ENCODE results near the gene SSTR5. TPM values are rescaled to one million over a fixed set of nuclear protein-coding genes. Genes with fewer than 3 reads are reported as not detected.
"Not testable (repeated sequence)": the region's sequence is repeated elsewhere in the genome, so short reads cannot be mapped to it uniquely, and the experiment has no call there.

The SSTR5 gene
- total RNA-seq, 4 donors from 2014 or later = not detected

DNA sequence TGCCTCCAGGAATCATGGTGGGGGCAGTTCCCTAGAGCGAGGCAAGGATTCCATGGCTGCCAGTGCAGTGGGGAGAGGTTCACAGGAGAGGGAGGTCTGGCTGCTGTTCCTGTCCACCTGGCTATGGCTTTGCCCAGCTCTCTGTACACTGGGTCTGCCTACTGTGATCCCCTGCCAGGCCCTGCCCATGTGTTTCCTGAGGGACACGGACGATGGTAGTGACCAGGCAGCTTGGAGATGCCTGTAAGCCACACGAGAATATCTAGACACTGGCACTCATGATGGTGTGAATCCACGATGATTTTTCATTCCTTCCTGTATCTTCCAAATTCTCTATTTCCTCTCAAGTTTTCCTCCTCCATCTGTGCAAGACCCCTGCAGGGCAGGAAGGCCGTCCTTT lies 12.4 kb downstream of the SSTR5 start:
- 83 to 96% methylated on average over 4 to 5 of the region's 6 CpGs for WGBS, 2 donors
- Histone ChIP-seq H3K9me3 (peaks cover 0 to 34% (median 18%) of the 10 kb centered on the region in 3 donors), H3K27me3 (peaks cover 0 to 99% (median 12%) of the 10 kb centered on the region in 4 donors), H3K4me1 (peaks cover 18 to 38% (median 22%) of the 10 kb centered on the region in 3 donors), H3K36me3 (no peaks in the 10 kb centered on the region), H3K27ac (no peak overlapping the region), H3K4me3 (no peak overlapping the region)
- no peak for DNase-seq
- TF ChIP-seq POLR2A (IDR thresholded peaks at IDR 0.05) = no peak
- TF ChIP-seq, protein P1, sequence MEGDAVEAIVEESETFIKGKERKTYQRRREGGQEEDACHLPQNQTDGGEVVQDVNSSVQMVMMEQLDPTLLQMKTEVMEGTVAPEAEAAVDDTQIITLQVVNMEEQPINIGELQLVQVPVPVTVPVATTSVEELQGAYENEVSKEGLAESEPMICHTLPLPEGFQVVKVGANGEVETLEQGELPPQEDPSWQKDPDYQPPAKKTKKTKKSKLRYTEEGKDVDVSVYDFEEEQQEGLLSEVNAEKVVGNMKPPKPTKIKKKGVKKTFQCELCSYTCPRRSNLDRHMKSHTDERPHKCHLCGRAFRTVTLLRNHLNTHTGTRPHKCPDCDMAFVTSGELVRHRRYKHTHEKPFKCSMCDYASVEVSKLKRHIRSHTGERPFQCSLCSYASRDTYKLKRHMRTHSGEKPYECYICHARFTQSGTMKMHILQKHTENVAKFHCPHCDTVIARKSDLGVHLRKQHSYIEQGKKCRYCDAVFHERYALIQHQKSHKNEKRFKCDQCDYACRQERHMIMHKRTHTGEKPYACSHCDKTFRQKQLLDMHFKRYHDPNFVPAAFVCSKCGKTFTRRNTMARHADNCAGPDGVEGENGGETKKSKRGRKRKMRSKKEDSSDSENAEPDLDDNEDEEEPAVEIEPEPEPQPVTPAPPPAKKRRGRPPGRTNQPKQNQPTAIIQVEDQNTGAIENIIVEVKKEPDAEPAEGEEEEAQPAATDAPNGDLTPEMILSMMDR (IDR thresholded peaks at IDR 0.05) = no peak
- intact Hi-C loops (cut with DNase I) = no loop called here

DNA sequence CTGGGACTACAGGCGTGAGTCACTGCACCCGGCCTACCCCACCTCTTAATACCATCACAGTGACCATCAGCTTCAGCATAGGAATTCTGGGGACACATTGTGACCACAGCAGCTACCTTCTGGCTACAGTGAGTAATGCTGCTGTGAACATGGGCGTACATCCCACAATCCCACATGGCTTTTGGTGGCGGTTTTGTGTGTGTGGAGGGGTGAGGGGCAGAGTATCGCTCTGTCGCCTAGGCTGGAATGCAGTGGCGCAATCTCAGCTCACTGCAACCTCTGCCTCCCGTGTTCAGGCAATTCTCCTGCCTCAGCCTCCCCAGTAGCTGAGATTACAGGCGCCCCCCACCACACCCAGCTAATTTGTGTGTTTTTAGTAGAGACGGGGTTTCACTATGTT lies 13.9 kb downstream of the SSTR5 start:
- H3K4me3 ChIP-seq; H3K27ac ChIP-seq; intact Hi-C loops (cut with DNase I); DNase-seq; H3K36me3 ChIP-seq: not testable (repeated sequence)
- H3K27me3 ChIP-seq = peaks cover 0 to 99% (median 13%) of the 10 kb centered on the region in 4 donors
- peaks cover 19 to 45% (median 25%) of the 10 kb centered on the region in 3 donors for H3K4me1 ChIP-seq
- 83 to 97% methylated on average over 7 to 10 of the region's 10 CpGs for whole genome bisulfite sequencing, 2 donors
- H3K9me3 ChIP-seq = peaks cover 0 to 34% (median 18%) of the 10 kb centered on the region in 3 donors

DNA sequence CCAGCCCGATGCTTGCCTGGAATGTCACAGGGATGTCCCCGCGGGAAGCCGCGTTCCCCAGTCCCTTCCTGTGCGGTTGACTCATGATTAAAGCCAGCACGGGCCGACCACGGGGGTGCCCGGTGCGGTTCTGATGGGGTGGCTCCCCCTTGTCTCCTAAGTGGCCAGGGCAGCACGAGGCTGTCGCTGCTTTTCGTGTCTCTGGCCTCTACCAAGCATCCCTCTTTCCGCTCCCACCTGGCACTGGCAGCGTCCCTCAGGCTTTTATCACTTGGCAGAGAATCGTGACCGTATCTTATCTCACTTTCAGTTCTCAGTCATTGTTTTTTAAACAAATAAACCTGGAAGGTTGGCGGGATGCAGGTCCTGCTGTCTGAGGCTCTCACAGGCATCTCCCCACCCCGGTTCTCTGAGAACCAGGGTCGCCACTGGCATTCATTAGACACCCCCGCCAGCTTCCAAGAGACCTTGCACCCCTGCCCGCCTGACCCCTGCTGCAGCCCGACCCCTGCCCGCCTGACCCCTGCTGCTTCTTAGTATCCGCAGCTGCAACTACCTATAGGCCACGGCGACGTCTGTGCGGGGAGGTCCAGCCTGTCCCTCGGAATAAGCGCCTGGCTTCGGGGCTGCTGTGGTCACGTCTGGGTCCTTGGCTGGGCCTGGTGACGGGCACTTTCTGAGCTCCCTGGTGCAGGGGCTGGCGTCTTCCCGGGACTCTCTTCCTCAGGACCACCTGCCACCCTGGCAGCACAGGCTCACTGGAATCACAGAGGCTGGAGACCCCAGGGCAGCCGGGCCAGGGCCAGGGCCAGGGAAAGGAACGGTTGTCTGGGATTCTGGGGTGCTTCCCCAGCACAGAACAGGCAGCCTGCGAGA lies 16.0 kb downstream of the SSTR5 start:
- Histone ChIP-seq H3K27me3 (peaks cover 0 to 90% (median 13%) of the 10 kb centered on the region in 4 donors), H3K9me3 (peaks cover 0 to 28% (median 18%) of the 10 kb centered on the region in 3 donors), H3K36me3 (no peaks in the 10 kb centered on the region), H3K27ac (no peak overlapping the region), H3K4me3 (no peak overlapping the region), H3K4me1 (peaks cover 9 to 28% (median 12%) of the 10 kb centered on the region in 3 donors)
- 54 to 59% methylated on average over 13 to 25 of the region's 40 CpGs for WGBS, 2 donors
- DNase-seq = no peak
- TF ChIP-seq POLR2A (IDR thresholded peaks at IDR 0.05) = no peak
- TF ChIP-seq, protein P1 (IDR thresholded peaks at IDR 0.05) = no peak
- intact Hi-C loops (cut with DNase I) = no loop called here

DNA sequence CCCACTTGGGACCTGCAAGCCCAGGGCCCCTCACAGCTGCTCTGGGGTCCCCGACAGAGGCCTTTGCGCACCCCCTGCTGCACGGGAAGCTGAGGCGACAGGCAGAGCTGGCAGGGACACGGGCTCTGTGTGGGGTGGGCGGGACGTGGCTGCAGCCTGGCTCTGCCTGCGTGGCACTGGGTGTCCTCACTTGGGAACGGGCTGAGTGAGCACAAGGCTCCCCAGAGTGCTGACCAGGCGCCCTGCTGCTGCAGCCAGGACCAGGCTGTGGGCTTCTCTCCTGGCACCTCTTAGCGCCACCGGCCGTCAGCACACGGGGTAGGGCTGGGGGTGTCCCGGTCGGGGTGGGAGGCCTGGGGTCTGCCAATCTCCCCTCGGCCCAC lies 16.9 kb downstream of the SSTR5 start:
- Histone ChIP-seq H3K36me3 (no peaks in the 10 kb centered on the region), H3K9me3 (peaks cover 0 to 19% (median 13%) of the 10 kb centered on the region in 3 donors), H3K27me3 (peaks cover 0 to 90% (median 13%) of the 10 kb centered on the region in 4 donors), H3K4me3 (peak overlapping the region in 3 of 4 donors; percentile 7 to 52 (median 22)), H3K27ac (no peak overlapping the region), H3K4me1 (peaks cover 9 to 26% (median 12%) of the 10 kb centered on the region in 3 donors)
- no peak for TF ChIP-seq POLR2A (IDR thresholded peaks at IDR 0.05)
- TF ChIP-seq, protein P1 (IDR thresholded peaks at IDR 0.05) = no peak
- DNase-seq = no peak
- intact Hi-C loops (cut with DNase I) = no loop called here
- no CpG with 5 or more reads among the region's 17 CpGs for WGBS, 2 donors

DNA sequence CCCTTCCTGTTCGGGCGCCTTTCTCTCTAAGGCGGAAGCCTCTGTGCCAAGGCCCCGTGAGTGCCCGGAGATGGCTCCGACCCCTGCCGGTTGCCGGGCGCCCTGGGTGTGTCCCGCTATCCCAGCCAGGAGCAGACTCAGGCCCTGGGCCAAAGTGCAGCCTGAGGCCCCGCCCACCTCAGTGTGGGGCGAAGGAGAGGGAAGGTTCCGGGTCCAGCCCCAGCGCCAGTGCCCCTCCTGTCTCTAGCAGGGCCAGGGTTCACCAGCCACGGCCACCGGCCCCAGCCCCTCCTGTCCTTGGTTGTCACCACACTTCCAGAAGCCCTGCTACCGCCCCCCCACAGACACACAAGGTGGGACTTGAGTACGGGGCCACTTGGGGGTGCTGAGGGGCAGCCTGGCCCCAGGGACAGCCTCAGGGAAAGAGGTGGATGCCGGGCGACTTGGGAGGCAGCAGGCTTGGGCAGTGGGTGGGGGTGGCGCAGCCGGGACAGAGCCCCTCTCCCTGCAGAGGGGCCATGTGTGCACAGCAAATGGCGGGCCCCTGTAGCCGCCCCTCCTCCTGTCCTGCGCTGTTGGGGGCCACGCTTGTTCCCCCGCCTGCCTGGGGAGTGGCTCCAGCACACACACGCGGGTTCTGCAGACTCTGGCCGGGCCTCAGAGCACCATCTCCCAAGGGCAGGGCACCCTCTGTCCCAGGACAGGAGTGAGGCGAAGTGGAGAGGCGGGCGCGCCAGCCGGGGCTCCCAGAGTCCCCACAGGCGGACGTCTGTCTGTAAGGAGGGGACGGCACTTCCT lies 17.5 kb downstream of the SSTR5 start:
- H3K27me3 ChIP-seq = peaks cover 0 to 90% (median 13%) of the 10 kb centered on the region in 4 donors
- H3K9me3 ChIP-seq = peaks cover 0 to 13% (median 8%) of the 10 kb centered on the region in 3 donors
- 7 to 14% methylated on average over 9 to 11 of the region's 38 CpGs for WGBS, 2 donors
- H3K4me1 ChIP-seq = peaks cover 9 to 26% (median 12%) of the 10 kb centered on the region in 3 donors
- intact Hi-C loops (cut with DNase I) = no loop called here
- peak overlapping the region in 1 of 4 donors; percentile 26 for H3K27ac ChIP-seq
- no peaks in the 10 kb centered on the region for H3K36me3 ChIP-seq
- TF ChIP-seq POLR2A (IDR thresholded peaks at IDR 0.05) = no peak
- TF ChIP-seq, protein P1 (IDR thresholded peaks at IDR 0.05) = peak in 4 of 6 experiments; percentile 12 to 24 (median 16)
- DNase-seq = no peak
- H3K4me3 ChIP-seq = peak overlapping the region in 3 of 4 donors; percentile 7 to 52 (median 22)
